Muscle layer of duodenum (tissue), 2 donors: ENCODE data around the gene PLA2G5.

Source experiments
- H3K27ac ChIP-seq: one replicate; pipeline ENCODE4 v1.7.0; 2013; ENCODE audit warnings: mild to moderate bottlenecking, low read length
- H3K27me3 ChIP-seq: one replicate; pipeline ENCODE4 v1.7.0; 2013; ENCODE audit warnings: low read depth, mild to moderate bottlenecking, control low read depth, low read length
- H3K36me3 ChIP-seq, 2 donors: one replicate each; pipeline ENCODE4 v1.7.0; 2013; ENCODE audit warnings: low read length in 2 of 2, control low read depth in 1 of 2, mild to moderate bottlenecking in 1 of 2; ENCODE audit not compliant: insufficient read depth in 2 of 2, control insufficient read depth in 1 of 2
- H3K4me1 ChIP-seq, 2 donors: one replicate each; pipeline ENCODE4 v1.7.0; 2013; ENCODE audit warnings: low read length in 2 of 2, mild to moderate bottlenecking in 2 of 2, control low read depth in 1 of 2, moderate library complexity in 1 of 2; ENCODE audit not compliant: insufficient read depth in 2 of 2, control insufficient read depth in 1 of 2
- H3K4me3 ChIP-seq, 2 donors: one replicate each; pipeline ENCODE4 v1.7.0; 2013; ENCODE audit warnings: low read length in 2 of 2, low read depth in 1 of 2, mild to moderate bottlenecking in 1 of 2
- H3K9me3 ChIP-seq, 2 donors: one replicate each; pipeline ENCODE4 v1.7.0; 2013; ENCODE audit warnings: low read length in 2 of 2, control low read depth in 1 of 2, mild to moderate bottlenecking in 1 of 2; ENCODE audit not compliant: control insufficient read depth in 1 of 2
- donor health status: healthy.

PLA2G5 gene

GRCh38 chr1:20090641-20091040, 20.6 kb downstream of the PLA2G5 start:
- Histone ChIP-seq H3K36me3 (peaks cover 0 to 6% of the 10 kb centered on the region in 2 donors), H3K4me3 (no peak overlapping the region), H3K27me3 (peaks cover 2% of the 10 kb centered on the region), H3K27ac (no peak overlapping the region), H3K4me1 (no peaks in the 10 kb centered on the region), H3K9me3 (no peaks in the 10 kb centered on the region)

GRCh38 chr1:20093303-20093702, 23.3 kb downstream of the PLA2G5 start:
- Histone ChIP-seq H3K4me3 (no peak overlapping the region), H3K27ac (no peak overlapping the region), H3K4me1 (no peaks in the 10 kb centered on the region), H3K36me3 (no peaks in the 10 kb centered on the region), H3K27me3 (peaks cover 3% of the 10 kb centered on the region), H3K9me3 (no peaks in the 10 kb centered on the region)

- H3K4me3 ChIP-seq = no peak overlapping the region
- H3K36me3 ChIP-seq = no peaks in the 10 kb centered on the region
- no peak overlapping the region for H3K27ac ChIP-seq
- no peaks in the 10 kb centered on the region for H3K9me3 ChIP-seq
- no peaks in the 10 kb centered on the region for H3K4me1 ChIP-seq
- peaks cover 3% of the 10 kb centered on the region for H3K27me3 ChIP-seq
Measured at GRCh38 chr1:20093940-20094391, 24.0 kb downstream of the PLA2G5 start.

GRCh38 chr1:20095564-20096434, 25.8 kb downstream of the PLA2G5 start:
- H3K4me3 ChIP-seq = no peak overlapping the region
- H3K27ac ChIP-seq = no peak overlapping the region
- no peaks in the 10 kb centered on the region for H3K9me3 ChIP-seq
- H3K4me1 ChIP-seq = no peaks in the 10 kb centered on the region
- no peaks in the 10 kb centered on the region for H3K36me3 ChIP-seq
- H3K27me3 ChIP-seq = peaks cover 3% of the 10 kb centered on the region

GRCh38 chr1:20096840-20097447, 26.9 kb downstream of the PLA2G5 start:
- no peaks in the 10 kb centered on the region for H3K4me1 ChIP-seq
- no peak overlapping the region for H3K4me3 ChIP-seq
- H3K27ac ChIP-seq = no peak overlapping the region
- no peaks in the 10 kb centered on the region for H3K36me3 ChIP-seq
- no peaks in the 10 kb centered on the region for H3K9me3 ChIP-seq
- H3K27me3 ChIP-seq = peaks cover 3% of the 10 kb centered on the region

- H3K27ac ChIP-seq = no peak overlapping the region
- no peaks in the 10 kb centered on the region for H3K4me1 ChIP-seq
- no peak overlapping the region for H3K4me3 ChIP-seq
- peaks cover 3% of the 10 kb centered on the region for H3K27me3 ChIP-seq
- H3K9me3 ChIP-seq = no peaks in the 10 kb centered on the region
- H3K36me3 ChIP-seq = no peaks in the 10 kb centered on the region
Measured at GRCh38 chr1:20099533-20099932, 29.5 kb downstream of the PLA2G5 start.

GRCh38 chr1:20100632-20101355, 30.8 kb downstream of the PLA2G5 start:
- no peaks in the 10 kb centered on the region for H3K27me3 ChIP-seq
- no peaks in the 10 kb centered on the region for H3K4me1 ChIP-seq
- H3K4me3 ChIP-seq = no peak overlapping the region
- no peak overlapping the region for H3K27ac ChIP-seq
- no peaks in the 10 kb centered on the region for H3K9me3 ChIP-seq
- H3K36me3 ChIP-seq = no peaks in the 10 kb centered on the region

GRCh38 chr1:20102875-20103274, 32.9 kb downstream of the PLA2G5 start:
- Histone ChIP-seq H3K4me1 (no peaks in the 10 kb centered on the region), H3K27ac (no peak overlapping the region), H3K9me3 (no peaks in the 10 kb centered on the region), H3K36me3 (no peaks in the 10 kb centered on the region), H3K27me3 (no peaks in the 10 kb centered on the region), H3K4me3 (no peak overlapping the region)

GRCh38 chr1:20105856-20106255, 35.9 kb downstream of the PLA2G5 start:
- Histone ChIP-seq H3K9me3 (no peaks in the 10 kb centered on the region), H3K27ac (no peak overlapping the region), H3K27me3 (no peaks in the 10 kb centered on the region), H3K4me1 (no peaks in the 10 kb centered on the region), H3K4me3 (no peak overlapping the region), H3K36me3 (no peaks in the 10 kb centered on the region)

- H3K9me3 ChIP-seq = no peaks in the 10 kb centered on the region
- no peaks in the 10 kb centered on the region for H3K4me1 ChIP-seq
- H3K36me3 ChIP-seq = no peaks in the 10 kb centered on the region
- H3K27ac ChIP-seq = no peak overlapping the region
- no peak overlapping the region for H3K4me3 ChIP-seq
- H3K27me3 ChIP-seq = no peaks in the 10 kb centered on the region
Measured at GRCh38 chr1:20107351-20107750, 37.4 kb downstream of the PLA2G5 start.

- Histone ChIP-seq H3K4me1 (no peaks in the 10 kb centered on the region), H3K36me3 (no peaks in the 10 kb centered on the region), H3K4me3 (no peak overlapping the region), H3K9me3 (no peaks in the 10 kb centered on the region), H3K27me3 (no peaks in the 10 kb centered on the region), H3K27ac (no peak overlapping the region)
Measured at GRCh38 chr1:20107796-20108195, 37.8 kb downstream of the PLA2G5 start.
